Astrocyte of the spinal cord (primary cell): ENCODE results near the gene ZFAND3.
"Not testable (repeated sequence)": the region's sequence is repeated elsewhere in the genome, so short reads cannot be mapped to it uniquely, and the experiment has no call there.

ENCODE experiments used
- DNase-seq: peaks from one replicate; pipeline ENCODE4 v3.0.0; 2011; ENCODE audit warnings: low read depth, low spot score
- H3K4me3 ChIP-seq: 2 replicates; pipeline ENCODE4 v1.5.1; 2011; ENCODE audit warnings: low read depth, mild to moderate bottlenecking, low read length, moderate library complexity
- in situ Hi-C: cut with HindIII; loops from 2 replicates; pipeline ENCODE4 v1.10.0; 2017; ENCODE audit warnings: low sequenced_read_pairs
- TF ChIP-seq, protein P1 (sequence below): IDR thresholded peaks from 2 replicates; pipeline ENCODE4 v1.5.1; 2012; ENCODE audit warnings: low read depth, mild to moderate bottlenecking, low read length, inconsistent platforms

Gene ZFAND3

GRCh38 chr6:37952027-37952426 lies 132.5 kb downstream of the ZFAND3 start:
- in situ Hi-C loops: no loop called here
- TF ChIP-seq, protein P1, sequence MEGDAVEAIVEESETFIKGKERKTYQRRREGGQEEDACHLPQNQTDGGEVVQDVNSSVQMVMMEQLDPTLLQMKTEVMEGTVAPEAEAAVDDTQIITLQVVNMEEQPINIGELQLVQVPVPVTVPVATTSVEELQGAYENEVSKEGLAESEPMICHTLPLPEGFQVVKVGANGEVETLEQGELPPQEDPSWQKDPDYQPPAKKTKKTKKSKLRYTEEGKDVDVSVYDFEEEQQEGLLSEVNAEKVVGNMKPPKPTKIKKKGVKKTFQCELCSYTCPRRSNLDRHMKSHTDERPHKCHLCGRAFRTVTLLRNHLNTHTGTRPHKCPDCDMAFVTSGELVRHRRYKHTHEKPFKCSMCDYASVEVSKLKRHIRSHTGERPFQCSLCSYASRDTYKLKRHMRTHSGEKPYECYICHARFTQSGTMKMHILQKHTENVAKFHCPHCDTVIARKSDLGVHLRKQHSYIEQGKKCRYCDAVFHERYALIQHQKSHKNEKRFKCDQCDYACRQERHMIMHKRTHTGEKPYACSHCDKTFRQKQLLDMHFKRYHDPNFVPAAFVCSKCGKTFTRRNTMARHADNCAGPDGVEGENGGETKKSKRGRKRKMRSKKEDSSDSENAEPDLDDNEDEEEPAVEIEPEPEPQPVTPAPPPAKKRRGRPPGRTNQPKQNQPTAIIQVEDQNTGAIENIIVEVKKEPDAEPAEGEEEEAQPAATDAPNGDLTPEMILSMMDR: no peak
- DNase-seq: no peak
- H3K4me3 ChIP-seq: no peak overlapping the region

DNA sequence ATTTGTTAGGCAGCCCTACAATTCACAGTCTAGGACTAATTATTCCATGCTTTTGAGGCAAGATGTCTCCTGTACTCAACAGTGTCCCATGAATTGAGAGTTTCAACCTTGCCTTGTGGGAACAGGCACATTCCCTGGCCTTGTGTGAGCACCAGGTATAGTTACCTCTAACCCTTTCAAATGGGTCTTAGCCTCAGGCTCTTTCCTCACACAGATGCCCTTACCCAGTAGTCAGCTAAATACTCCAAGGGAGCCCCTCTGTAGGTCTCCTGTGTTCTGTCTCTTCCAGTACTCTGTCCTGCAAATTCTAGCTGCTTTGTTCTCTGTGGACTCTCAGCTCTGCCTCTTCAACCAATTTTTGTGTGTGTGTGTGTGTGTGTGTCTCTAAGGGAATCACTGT lies 135.3 kb downstream of the ZFAND3 start:
- TF ChIP-seq, protein P1: no peak
- no peak for DNase-seq
- no peak overlapping the region for H3K4me3 ChIP-seq
- in situ Hi-C loops: no loop called here

GRCh38 chr6:37956711-37957275 lies 137.3 kb downstream of the ZFAND3 start:
- TF ChIP-seq, protein P1: no peak
- no peak overlapping the region for H3K4me3 ChIP-seq
- in situ Hi-C loops: no loop called here
- no peak for DNase-seq

- DNase-seq: no peak
- H3K4me3 ChIP-seq: no peak overlapping the region
- TF ChIP-seq, protein P1: no peak
- in situ Hi-C loops: no loop called here
These were observed 139.5 kb downstream of the ZFAND3 start for GRCh38 chr6:37959061-37959460.

DNA sequence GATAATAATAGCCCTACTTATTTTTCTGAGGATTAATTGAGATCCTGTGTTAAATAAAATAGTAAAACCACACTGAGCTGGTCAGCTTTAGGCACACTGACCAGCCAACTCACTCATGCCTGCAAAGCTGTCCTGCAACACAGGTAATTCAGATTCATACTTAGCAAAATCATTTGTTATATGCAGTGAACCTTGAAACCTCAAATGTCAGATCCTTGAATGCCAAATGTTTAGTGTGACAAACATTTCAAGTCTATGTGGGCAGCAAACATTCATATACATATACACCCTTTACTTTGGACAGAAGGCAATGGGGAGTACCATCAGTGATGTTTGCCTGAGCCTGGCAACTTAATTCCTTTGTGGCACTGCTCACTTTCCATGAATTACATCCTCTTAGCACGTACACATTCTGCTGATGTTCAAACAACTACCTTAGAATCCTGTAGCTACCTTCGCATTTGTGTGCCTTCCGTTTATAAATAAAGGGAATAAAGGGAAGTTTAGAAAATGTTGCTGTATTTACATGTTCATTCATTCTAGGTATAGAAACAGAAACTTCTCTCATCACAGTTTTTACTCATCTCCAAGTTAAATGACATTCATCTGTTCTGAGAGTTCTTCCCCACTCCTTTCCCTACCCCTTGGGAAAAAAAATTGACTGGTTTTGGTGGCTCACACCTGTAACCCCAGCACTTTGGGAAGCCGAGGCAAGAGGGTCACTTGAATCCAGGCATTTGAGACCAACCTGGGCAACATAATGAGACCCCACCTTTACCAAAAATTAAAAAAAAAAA lies 140.8 kb downstream of the ZFAND3 start:
- DNase-seq: no peak
- TF ChIP-seq, protein P1: no peak
- H3K4me3 ChIP-seq: no peak overlapping the region
- in situ Hi-C loops: no loop called here

- DNase-seq, H3K4me3 ChIP-seq, in situ Hi-C loops: not testable (repeated sequence)
These were observed 143.1 kb downstream of the ZFAND3 start for GRCh38 chr6:37962481-37963080.
